Naive thymus-derived CD4-positive, alpha-beta T cell (primary cell): ENCODE results near the gene RASA3. TPM values are rescaled to one million over a fixed set of nuclear protein-coding genes. Genes with fewer than 3 reads are reported as not detected.
A peak's percentile ranks its signal among the peaks of the same experiment; 100 is the strongest.

Source experiments
- ATAC-seq: fragments of 150-1000 bp; cut with Tn5 transposase; 2 replicates; pipeline ENCODE4 v1.10.0; 2021; ENCODE audit warnings: mild to moderate bottlenecking, moderate library complexity
- CTCF ChIA-PET: fragments of 350-600 bp; sonication (Branson Sonifier 250); formaldehyde crosslinking; loops from one replicate; lab custom pipeline; 2021; ENCODE audit warnings: antibody characterized with exemption; lab: Charles Lee
- POLR2A ChIA-PET: fragments of 350-600 bp; sonication (Branson Sonifier 250); formaldehyde crosslinking; loops from one replicate; lab custom pipeline; 2021; ENCODE audit warnings: antibody characterized with exemption, inconsistent platforms; lab: Charles Lee
- DNase-seq, 9 donors: peaks; one replicate each; pipeline versions ENCODE4 v3.0.0 to v3.0.0-alpha.2; 2020 to 2022; ENCODE audit warnings: mixed read lengths in 1 of 9
- H3K27ac ChIP-seq: one replicate; pipeline ENCODE4 v1.7.0; 2013; ENCODE audit warnings: mild to moderate bottlenecking, low read depth, low read length, moderate library complexity
- H3K27me3 ChIP-seq, 2 donors: one replicate each; pipeline ENCODE4 v1.7.0; 2013; ENCODE audit warnings: low read length in 2 of 2, mild to moderate bottlenecking in 2 of 2, moderate library complexity in 2 of 2; ENCODE audit not compliant: control insufficient read depth in 2 of 2, insufficient read depth in 2 of 2
- H3K36me3 ChIP-seq, 3 experiments: 1 replicate in 2 of 3; 2 replicates in 1 of 3; pipeline ENCODE4 v1.7.0; 2013; ENCODE audit warnings: low read length in 3 of 3, mild to moderate bottlenecking in 3 of 3, moderate library complexity in 1 of 3; ENCODE audit not compliant: insufficient read depth in 3 of 3, control insufficient read depth in 2 of 3
- H3K4me1 ChIP-seq, 2 donors: one replicate each; pipeline ENCODE4 v1.7.0; 2013; ENCODE audit warnings: low read length in 2 of 2, mild to moderate bottlenecking in 2 of 2, moderate library complexity in 1 of 2; ENCODE audit not compliant: control insufficient read depth in 2 of 2, insufficient read depth in 2 of 2
- H3K4me3 ChIP-seq: 2 replicates; pipeline ENCODE4 v1.7.0; 2013; ENCODE audit warnings: mild to moderate bottlenecking, low read length
- H3K9me3 ChIP-seq, 3 experiments: 1 replicate in 2 of 3; 2 replicates in 1 of 3; pipeline ENCODE4 v1.7.0; 2013; ENCODE audit warnings: low read length in 3 of 3; ENCODE audit not compliant: control insufficient read depth in 2 of 3
- H3K27ac Mint-ChIP-seq, 9 donors: one replicate each; pipeline ENCODE4 v1.8.0; 2020 to 2022; ENCODE audit warnings: mixed read lengths in 9 of 9, mild to moderate bottlenecking in 8 of 9, moderate library complexity in 5 of 9, inconsistent platforms in 2 of 9
- H3K27me3 Mint-ChIP-seq, 5 donors: one replicate each; pipeline ENCODE4 v1.8.0; 2021 to 2022; ENCODE audit warnings: mixed read lengths in 5 of 5, mild to moderate bottlenecking in 1 of 5
- H3K36me3 Mint-ChIP-seq, 5 donors: one replicate each; pipeline ENCODE4 v1.8.0; 2020 to 2022; ENCODE audit warnings: mixed read lengths in 5 of 5, mild to moderate bottlenecking in 3 of 5, inconsistent platforms in 1 of 5
- H3K4me1 Mint-ChIP-seq, 7 donors: one replicate each; pipeline ENCODE4 v1.8.0; 2020 to 2022; ENCODE audit warnings: mixed read lengths in 7 of 7, mild to moderate bottlenecking in 3 of 7, inconsistent platforms in 1 of 7
- H3K4me3 Mint-ChIP-seq, 10 donors: one replicate each; pipeline ENCODE4 v1.8.0; 2020 to 2022; ENCODE audit warnings: mild to moderate bottlenecking in 10 of 10, mixed read lengths in 10 of 10, moderate library complexity in 6 of 10, inconsistent platforms in 2 of 10
- H3K9me3 Mint-ChIP-seq, 11 donors: one replicate each; pipeline ENCODE4 v1.8.0; 2020 to 2022; ENCODE audit warnings: mixed read lengths in 11 of 11, mild to moderate bottlenecking in 4 of 11, inconsistent platforms in 1 of 11, moderate library complexity in 1 of 11
- intact Hi-C, 2 donors: fragments of 100-400 bp; cut with micrococcal nuclease; formaldehyde crosslinking; loops; one replicate each; pipeline ENCODE4 v1.15.1; 2023
- polyA plus RNA-seq, 2 donors: library from polyadenylated mRNA; unstranded; fragments of 300-500 nt; fragmentation: Illumina TruSeq; gene quantifications; one replicate each; pipeline ENCODE4 v1.2.3, GENCODE V29; 2021
- total RNA-seq, 6 experiments: library from RNA in 5 of 6; stranded (reverse) in 5 of 6; gene quantifications; 1 replicate in 5 of 6; 2 replicates in 1 of 6; pipeline ENCODE4 v1.2.3 and lab custom pipeline; 2021 to 2026

RASA3 gene
- total and polyA plus RNA-seq, 7 experiments from 2014 or later, result 109 to 227 (median 195) TPM

- Mint-ChIP-seq H3K27me3 (no peaks in the 10 kb centered on the region), H3K4me1 (peaks cover 4 to 8% (median 6%) of the 10 kb centered on the region in 7 donors), H3K4me3 (no peak overlapping the region), H3K9me3 (peaks cover 0 to 11% (median 0%) of the 10 kb centered on the region in 11 donors), H3K27ac (no peak overlapping the region), H3K36me3 (peaks cover 8 to 26% (median 13%) of the 10 kb centered on the region in 5 donors)
- Histone ChIP-seq H3K4me3 (no peak overlapping the region), H3K4me1 (no peaks in the 10 kb centered on the region), H3K9me3 (no peaks in the 10 kb centered on the region), H3K27ac (no peak overlapping the region), H3K36me3 (peaks cover 32 to 91% (median 64%) of the 10 kb centered on the region in 3 experiments), H3K27me3 (no peaks in the 10 kb centered on the region)
- intact Hi-C loops, result no loop called here
- CTCF ChIA-PET, result interaction anchor here (1.5 kb wide), 1 partner anchor 99 kb away, joined by 4 read pairs; no protein-coding TSS in a partner anchor
- peak; percentile 30 for ATAC-seq
- POLR2A ChIA-PET, result no interaction called here
- DNase-seq, result no peak
Observed at GRCh38 chr13:114012141-114012540, 120.3 kb downstream of the RASA3 start.

- peak; percentile 16 for ATAC-seq
- peak overlapping the region in 5 of 10 donors; percentile 45 to 74 (median 49) for H3K4me3 Mint-ChIP-seq
Observed at GRCh38 chr13:114011226-114011625, 121.2 kb downstream of the RASA3 start.

GRCh38 chr13:114010401-114011101 is 121.9 kb downstream of the RASA3 start:
- peaks cover 4 to 8% (median 6%) of the 10 kb centered on the region in 7 donors for H3K4me1 Mint-ChIP-seq
- peaks cover 30 to 76% (median 50%) of the 10 kb centered on the region in 3 experiments for H3K36me3 ChIP-seq
- peaks cover 4 to 14% (median 10%) of the 10 kb centered on the region in 5 donors for H3K36me3 Mint-ChIP-seq
- intact Hi-C loops, result no loop called here
- H3K27ac Mint-ChIP-seq, result peak overlapping the region in 8 of 9 donors; percentile 60 to 93 (median 81)
- peak overlapping the region in 5 of 10 donors; percentile 45 to 74 (median 49) for H3K4me3 Mint-ChIP-seq
- ATAC-seq (peak; percentile 58), DNase-seq (peak in 3 of 9 donors; percentile 36 to 47 (median 42))
- H3K27me3 Mint-ChIP-seq, result no peaks in the 10 kb centered on the region
- no peaks in the 10 kb centered on the region for H3K4me1 ChIP-seq
- H3K27me3 ChIP-seq, result no peaks in the 10 kb centered on the region
- no peak overlapping the region for H3K27ac ChIP-seq
- no peak overlapping the region for H3K4me3 ChIP-seq
- peaks cover 0 to 8% (median 0%) of the 10 kb centered on the region in 11 donors for H3K9me3 Mint-ChIP-seq
- POLR2A ChIA-PET, result no interaction called here
- CTCF ChIA-PET, result no interaction called here
- no peaks in the 10 kb centered on the region for H3K9me3 ChIP-seq

More at GRCh38 chr13:114011226-114011625, 121.2 kb downstream of the RASA3 start:
- no peak for DNase-seq
- Histone ChIP-seq H3K27me3 (no peaks in the 10 kb centered on the region), H3K9me3 (no peaks in the 10 kb centered on the region), H3K4me1 (no peaks in the 10 kb centered on the region), H3K36me3 (peaks cover 32 to 81% (median 56%) of the 10 kb centered on the region in 3 experiments), H3K4me3 (no peak overlapping the region), H3K27ac (no peak overlapping the region)
- Mint-ChIP-seq H3K27me3 (no peaks in the 10 kb centered on the region), H3K36me3 (peaks cover 4 to 18% (median 13%) of the 10 kb centered on the region in 5 donors), H3K4me1 (peaks cover 4 to 8% (median 6%) of the 10 kb centered on the region in 7 donors), H3K27ac (peak overlapping the region; percentile 36 to 93 (median 81)), H3K9me3 (peaks cover 0 to 8% (median 0%) of the 10 kb centered on the region in 11 donors)
- ChIA-PET POLR2A (no interaction called here), CTCF (interaction anchor here (1.5 kb wide), 1 partner anchor 99 kb away, joined by 4 read pairs; no protein-coding TSS in a partner anchor)
- intact Hi-C loops, result no loop called here

- ChIA-PET POLR2A (no interaction called here), CTCF (no interaction called here)
- Histone ChIP-seq H3K4me1 (no peaks in the 10 kb centered on the region), H3K4me3 (no peak overlapping the region), H3K36me3 (peaks cover 23 to 76% (median 47%) of the 10 kb centered on the region in 3 experiments), H3K27ac (no peak overlapping the region), H3K27me3 (no peaks in the 10 kb centered on the region), H3K9me3 (no peaks in the 10 kb centered on the region)
- DNase-seq (no peak), ATAC-seq (no peak)
- H3K36me3 Mint-ChIP-seq, result peaks cover 8 to 17% (median 10%) of the 10 kb centered on the region in 5 donors
- H3K27ac Mint-ChIP-seq, result peak overlapping the region in 4 of 9 donors; percentile 19 to 81 (median 46)
- peaks cover 4 to 9% (median 6%) of the 10 kb centered on the region in 7 donors for H3K4me1 Mint-ChIP-seq
- H3K4me3 Mint-ChIP-seq, result no peak overlapping the region
- H3K27me3 Mint-ChIP-seq, result no peaks in the 10 kb centered on the region
- intact Hi-C loops, result no loop called here
- H3K9me3 Mint-ChIP-seq, result peaks cover 0 to 10% (median 0%) of the 10 kb centered on the region in 11 donors
Observed at GRCh38 chr13:114009590-114010400, 122.6 kb downstream of the RASA3 start.

GRCh38 chr13:114008964-114009589 is 123.3 kb downstream of the RASA3 start:
- intact Hi-C loops, result no loop called here
- Mint-ChIP-seq H3K4me1 (peaks cover 4 to 13% (median 6%) of the 10 kb centered on the region in 7 donors), H3K36me3 (peaks cover 8 to 20% (median 13%) of the 10 kb centered on the region in 5 donors), H3K4me3 (no peak overlapping the region), H3K27me3 (no peaks in the 10 kb centered on the region), H3K9me3 (peaks cover 0 to 10% (median 0%) of the 10 kb centered on the region in 11 donors), H3K27ac (peak overlapping the region in 5 of 9 donors; percentile 12 to 81 (median 36))
- CTCF ChIA-PET, result no interaction called here
- no peak for DNase-seq
- H3K4me3 ChIP-seq, result no peak overlapping the region
- no peaks in the 10 kb centered on the region for H3K9me3 ChIP-seq
- no peaks in the 10 kb centered on the region for H3K27me3 ChIP-seq
- no peak for ATAC-seq
- no peak overlapping the region for H3K27ac ChIP-seq
- peaks cover 23 to 75% (median 43%) of the 10 kb centered on the region in 3 experiments for H3K36me3 ChIP-seq
- H3K4me1 ChIP-seq, result no peaks in the 10 kb centered on the region
- POLR2A ChIA-PET, result no interaction called here

GRCh38 chr13:114007566-114007965 is 124.9 kb downstream of the RASA3 start:
- no peaks in the 10 kb centered on the region for H3K27me3 ChIP-seq
- H3K4me1 ChIP-seq, result no peaks in the 10 kb centered on the region
- peaks cover 4 to 13% (median 6%) of the 10 kb centered on the region in 7 donors for H3K4me1 Mint-ChIP-seq
- no peak for ATAC-seq
- peaks cover 21 to 67% (median 30%) of the 10 kb centered on the region in 3 experiments for H3K36me3 ChIP-seq
- no peaks in the 10 kb centered on the region for H3K9me3 ChIP-seq
- intact Hi-C loops, result no loop called here
- H3K9me3 Mint-ChIP-seq, result peaks cover 0 to 12% (median 0%) of the 10 kb centered on the region in 11 donors
- no peak for DNase-seq
- ChIA-PET CTCF (no interaction called here), POLR2A (no interaction called here)
- H3K4me3 Mint-ChIP-seq, result peak overlapping the region in 1 of 10 donors; percentile 33
- H3K36me3 Mint-ChIP-seq, result peaks cover 10 to 24% (median 14%) of the 10 kb centered on the region in 5 donors
- no peak overlapping the region for H3K4me3 ChIP-seq
- peak overlapping the region in 5 of 9 donors; percentile 18 to 91 (median 43) for H3K27ac Mint-ChIP-seq
- H3K27me3 Mint-ChIP-seq, result no peaks in the 10 kb centered on the region
- no peak overlapping the region for H3K27ac ChIP-seq
